ENCODE data around the gene CYREN. TPM values are rescaled to one million over a fixed set of nuclear protein-coding genes. Genes with fewer than 3 reads are reported as not detected.
A peak's percentile ranks its signal among the peaks of the same experiment; 100 is the strongest.

CYREN gene
- total and polyA plus RNA-seq, 2 of the 13 experiments (the other 11 are each of a cell fraction or from before 2014, with no cell fraction given), result 20.7 to 60.7 TPM

- peak; percentile 36 for TF ChIP-seq ZNF574 (CRISPR knock-in tag; IDR thresholded peaks at IDR 0.05)
- TF ChIP-seq ZNF709 (CRISPR knock-in tag; IDR thresholded peaks at IDR 0.05), result no peak
- TF ChIP-seq DNMT1 (CRISPR knock-in tag; IDR thresholded peaks at IDR 0.05), result no peak
- TF ChIP-seq ZNF710 (CRISPR knock-in tag; IDR thresholded peaks at IDR 0.05; ENCODE audit: borderline replicate concordance), result no peak; the same call in 1 of the 2 replicates
- TF ChIP-seq BRCA1 (CRISPR knock-in tag; IDR thresholded peaks at IDR 0.05), result no peak
- TF ChIP-seq FUBP1 (CRISPR knock-in tag; IDR thresholded peaks at IDR 0.05; ENCODE audit: borderline replicate concordance), result no peak; the same call in 1 of the 2 replicates
- TF ChIP-seq ZNF790 (CRISPR knock-in tag; IDR thresholded peaks at IDR 0.05; ENCODE audit: borderline replicate concordance), result no peak
- TF ChIP-seq KLF15 (CRISPR knock-in tag; IDR thresholded peaks at IDR 0.05; ENCODE audit: borderline replicate concordance), result no peak
- no peak for TF ChIP-seq ZNF180 (CRISPR knock-in tag; IDR thresholded peaks at IDR 0.05; ENCODE audit: borderline replicate concordance, low read depth)
- TF ChIP-seq ATAD3A (CRISPR knock-in tag; IDR thresholded peaks at IDR 0.05), result no peak
- TF ChIP-seq U2AF1 (optimal IDR thresholded peaks at IDR 0.05; ENCODE audit: low read depth, low read length), result no peak
- TF ChIP-seq ZNF713 (CRISPR knock-in tag; IDR thresholded peaks at IDR 0.05), result no peak
- TF ChIP-seq RNF2 (conservative IDR thresholded peaks at IDR 0.05; ENCODE audit: low read depth), result no peak
- TF ChIP-seq ATM (IDR thresholded peaks at IDR 0.05; ENCODE audit: borderline replicate concordance), result no peak
- no peak for TF ChIP-seq SP140L (CRISPR knock-in tag; IDR thresholded peaks at IDR 0.05; ENCODE audit: borderline replicate concordance)
- TF ChIP-seq PAXIP1 (CRISPR knock-in tag; conservative IDR thresholded peaks at IDR 0.05), result peak; percentile 83
- TF ChIP-seq ZNF660 (CRISPR knock-in tag; IDR thresholded peaks at IDR 0.05; ENCODE audit: borderline replicate concordance, low read depth), result no peak
These were observed 22.4 kb downstream of the CYREN start, which contains the start of gene TMEM140 (continued) for GRCh38 chr7:135147899-135148721.
